HL-60 (cell line): ENCODE measurements around the gene WSB2.

Source experiments
- DNase-seq, 2 experiments: peaks; one replicate each; pipeline ENCODE4 v3.0.0-alpha.2; 2010 to 2020; ENCODE audit warnings: low read depth in 1 of 2, low spot score in 1 of 2
- H3K27ac ChIP-seq: fragments of 250-450 bp; sonication (Bioruptor Pico); replicated peaks from 2 replicates; pipeline ENCODE4 v1.5.1; 2020; ENCODE audit warnings: mild to moderate bottlenecking, moderate library complexity
- H3K27me3 ChIP-seq: fragments of 250-450 bp; sonication (Bioruptor Pico); 2 replicates; pipeline ENCODE4 v1.5.1; 2021; ENCODE audit warnings: mild to moderate bottlenecking, moderate library complexity; ENCODE audit not compliant: insufficient read depth, poor library complexity, severe bottlenecking
- H3K4me3 ChIP-seq: replicated peaks from 2 replicates; pipeline ENCODE4 v1.5.1; 2011; ENCODE audit warnings: mild to moderate bottlenecking, control low read depth, low read length; ENCODE audit not compliant: insufficient read depth
- CTCF ChIP-seq: IDR thresholded peaks from one replicate; pipeline ENCODE4 v1.5.1; 2011; ENCODE audit warnings: low read length, control low read depth, inconsistent platforms; ENCODE audit not compliant: insufficient read depth
- GABPA ChIP-seq: IDR thresholded peaks from 2 replicates; pipeline ENCODE4 v1.6.1; 2012; ENCODE audit warnings: low read depth
- POLR2AphosphoS5 ChIP-seq: IDR thresholded peaks from 2 replicates; pipeline ENCODE4 v1.6.1; 2012; ENCODE audit warnings: low read depth
- REST ChIP-seq: IDR thresholded peaks from 2 replicates; pipeline ENCODE4 v1.6.1; 2012; ENCODE audit warnings: low read depth; ENCODE audit not compliant: insufficient replicate concordance
- SPI1 ChIP-seq: IDR thresholded peaks from 2 replicates; pipeline ENCODE4 v1.6.1; 2012; ENCODE audit warnings: low read depth, mild to moderate bottlenecking, borderline replicate concordance

Gene WSB2

GRCh38 chr12:118101051-118101450 is 40.1 kb upstream of the WSB2 start:
- Histone ChIP-seq H3K4me3 (no peak overlapping the region), H3K27ac (no peak overlapping the region), H3K27me3 (peaks cover 16% of the 10 kb centered on the region)
- no peak for TF ChIP-seq REST
- TF ChIP-seq GABPA, result no peak
- TF ChIP-seq CTCF, result no peak
- DNase-seq, result no peak

- DNase-seq, result no peak
- TF ChIP-seq POLR2AphosphoS5, result no peak
- TF ChIP-seq REST, result no peak
- no peak for TF ChIP-seq GABPA
- TF ChIP-seq CTCF, result no peak
- no peak for TF ChIP-seq SPI1
- H3K27me3 ChIP-seq, result peaks cover 13% of the 10 kb centered on the region
- H3K4me3 ChIP-seq, result no peak overlapping the region
- H3K27ac ChIP-seq, result no peak overlapping the region
Measured at GRCh38 chr12:118098911-118099671, 38.1 kb upstream of the WSB2 start.

- no peak overlapping the region for H3K4me3 ChIP-seq
- no peak for DNase-seq
- TF ChIP-seq POLR2AphosphoS5 (no peak), CTCF (no peak)
- no peak overlapping the region for H3K27ac ChIP-seq
- peaks cover 13% of the 10 kb centered on the region for H3K27me3 ChIP-seq
Measured at GRCh38 chr12:118098401-118098800, 37.4 kb upstream of the WSB2 start.

- Histone ChIP-seq H3K27ac (no peak overlapping the region), H3K27me3 (no peaks in the 10 kb centered on the region), H3K4me3 (no peak overlapping the region)
- DNase-seq, result no peak
- no peak for TF ChIP-seq REST
- no peak for TF ChIP-seq SPI1
- TF ChIP-seq POLR2AphosphoS5, result no peak
- TF ChIP-seq GABPA, result no peak
- TF ChIP-seq CTCF, result no peak
Measured at GRCh38 chr12:118094039-118094438, 33.1 kb upstream of the WSB2 start.
